HG03565 (cell line): ENCODE measurements around the gene KRTAP10-7.
"Not testable (repeated sequence)": the region's sequence is repeated elsewhere in the genome, so short reads cannot be mapped to it uniquely, and the experiment has no call there.

Experiments used
- ATAC-seq: cut with Tn5 transposase; IDR thresholded peaks from one replicate; pipeline ENCODE4 v1.9.1; 2021; ENCODE audit warnings: mild to moderate bottlenecking, moderate library complexity; ENCODE audit not compliant: unreplicated experiment

The KRTAP10-7 gene

GRCh38 chr21:44628707-44629391 is 28.5 kb downstream of the KRTAP10-7 start:
- ATAC-seq, result no peak

GRCh38 chr21:44630440-44630839 is 30.0 kb downstream of the KRTAP10-7 start:
- ATAC-seq, result no peak

- no peak for ATAC-seq
Observed at GRCh38 chr21:44632067-44632466, 31.7 kb downstream of the KRTAP10-7 start.

- ATAC-seq, result no peak
Observed at GRCh38 chr21:44636209-44637017, 36.0 kb downstream of the KRTAP10-7 start.

- no peak for ATAC-seq
Observed at GRCh38 chr21:44637018-44637850, 36.8 kb downstream of the KRTAP10-7 start, which contains the start of gene KRTAP10-10. TSS of gene KRTAP10-10 (plus strand) at chr21:44637356. CDS start at chr21:44637418, 62 bp downstream.

GRCh38 chr21:44637851-44638348 is 37.5 kb downstream of the KRTAP10-7 start:
- ATAC-seq, result not testable (repeated sequence)

- ATAC-seq, result not testable (repeated sequence)
Observed at GRCh38 chr21:44638506-44639330, 38.3 kb downstream of the KRTAP10-7 start.

- no peak for ATAC-seq
Observed at GRCh38 chr21:44639331-44639655, 38.9 kb downstream of the KRTAP10-7 start.

- ATAC-seq, result no peak
Observed at GRCh38 chr21:44640761-44641160, 40.4 kb downstream of the KRTAP10-7 start.

GRCh38 chr21:44643741-44644310 is 43.4 kb downstream of the KRTAP10-7 start:
- no peak for ATAC-seq

GRCh38 chr21:44644878-44645277 is 44.5 kb downstream of the KRTAP10-7 start:
- no peak for ATAC-seq

- ATAC-seq, result not testable (repeated sequence)
Observed at GRCh38 chr21:44646366-44647221, 46.2 kb downstream of the KRTAP10-7 start, which contains the start of gene KRTAP10-11. TSS of gene KRTAP10-11 (plus strand) at chr21:44646414. CDS start at chr21:44646459, 45 bp downstream.

- ATAC-seq, result no peak
Observed at GRCh38 chr21:44647222-44647552, 46.8 kb downstream of the KRTAP10-7 start.

GRCh38 chr21:44648557-44649311 is 48.3 kb downstream of the KRTAP10-7 start:
- ATAC-seq, result no peak

- no peak for ATAC-seq
Observed at GRCh38 chr21:44649521-44650100, 49.2 kb downstream of the KRTAP10-7 start.

- ATAC-seq, result no peak
Observed at GRCh38 chr21:44650265-44650972, 50.0 kb downstream of the KRTAP10-7 start.

- no peak for ATAC-seq
Observed at GRCh38 chr21:44650973-44651675, 50.7 kb downstream of the KRTAP10-7 start.
